Body of pancreas (tissue), 4 donors: Measurements from ENCODE around the gene IL16.
"Not testable (repeated sequence)": the region's sequence is repeated elsewhere in the genome, so short reads cannot be mapped to it uniquely, and the experiment has no call there.

Experiments used
- POLR2A ChIP-seq, 3 donors: fragments of 450-650 bp; IDR thresholded peaks; one replicate each; pipeline ENCODE4 v1.6.1; 2016; ENCODE audit warnings: antibody characterized with exemption in 3 of 3, mild to moderate bottlenecking in 2 of 3
- TF ChIP-seq, protein P1 (sequence below), 7 experiments: fragments of 450-650 bp in 4 of 7; fragments of 200-600 bp in 3 of 7; sonication (generic) in 3 of 7; IDR thresholded peaks; one replicate each; pipeline ENCODE4 v1.5.1; 2016 to 2019; ENCODE audit warnings: antibody characterized with exemption in 7 of 7

DNA sequence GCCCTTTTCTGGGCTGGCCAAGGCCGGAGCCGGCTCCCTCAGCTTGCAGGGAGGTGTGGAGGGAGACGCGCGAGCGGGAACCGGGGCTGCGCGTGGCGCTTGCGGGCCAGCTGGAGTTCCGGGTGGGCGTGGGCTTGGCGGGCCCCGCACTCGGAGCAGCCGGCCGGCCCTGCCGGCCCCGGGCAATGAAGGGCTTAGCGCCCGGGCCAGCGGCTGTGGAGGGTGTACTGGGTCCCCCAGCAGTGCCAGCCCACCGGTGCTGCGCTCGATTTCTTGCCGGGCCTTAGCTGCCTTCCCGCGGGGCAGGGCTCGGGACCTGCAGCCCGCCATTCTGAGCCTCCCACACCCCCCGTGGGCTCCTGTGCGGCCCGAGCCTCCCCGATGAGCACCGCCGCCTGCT is 38.1 kb upstream of the IL16 start:
- not testable (repeated sequence) for TF ChIP-seq POLR2A (IDR thresholded peaks at IDR 0.05)
- TF ChIP-seq, protein P1, sequence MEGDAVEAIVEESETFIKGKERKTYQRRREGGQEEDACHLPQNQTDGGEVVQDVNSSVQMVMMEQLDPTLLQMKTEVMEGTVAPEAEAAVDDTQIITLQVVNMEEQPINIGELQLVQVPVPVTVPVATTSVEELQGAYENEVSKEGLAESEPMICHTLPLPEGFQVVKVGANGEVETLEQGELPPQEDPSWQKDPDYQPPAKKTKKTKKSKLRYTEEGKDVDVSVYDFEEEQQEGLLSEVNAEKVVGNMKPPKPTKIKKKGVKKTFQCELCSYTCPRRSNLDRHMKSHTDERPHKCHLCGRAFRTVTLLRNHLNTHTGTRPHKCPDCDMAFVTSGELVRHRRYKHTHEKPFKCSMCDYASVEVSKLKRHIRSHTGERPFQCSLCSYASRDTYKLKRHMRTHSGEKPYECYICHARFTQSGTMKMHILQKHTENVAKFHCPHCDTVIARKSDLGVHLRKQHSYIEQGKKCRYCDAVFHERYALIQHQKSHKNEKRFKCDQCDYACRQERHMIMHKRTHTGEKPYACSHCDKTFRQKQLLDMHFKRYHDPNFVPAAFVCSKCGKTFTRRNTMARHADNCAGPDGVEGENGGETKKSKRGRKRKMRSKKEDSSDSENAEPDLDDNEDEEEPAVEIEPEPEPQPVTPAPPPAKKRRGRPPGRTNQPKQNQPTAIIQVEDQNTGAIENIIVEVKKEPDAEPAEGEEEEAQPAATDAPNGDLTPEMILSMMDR (IDR thresholded peaks at IDR 0.05): not testable (repeated sequence)
